ENCODE results near the gene CMTM6.

DNA sequence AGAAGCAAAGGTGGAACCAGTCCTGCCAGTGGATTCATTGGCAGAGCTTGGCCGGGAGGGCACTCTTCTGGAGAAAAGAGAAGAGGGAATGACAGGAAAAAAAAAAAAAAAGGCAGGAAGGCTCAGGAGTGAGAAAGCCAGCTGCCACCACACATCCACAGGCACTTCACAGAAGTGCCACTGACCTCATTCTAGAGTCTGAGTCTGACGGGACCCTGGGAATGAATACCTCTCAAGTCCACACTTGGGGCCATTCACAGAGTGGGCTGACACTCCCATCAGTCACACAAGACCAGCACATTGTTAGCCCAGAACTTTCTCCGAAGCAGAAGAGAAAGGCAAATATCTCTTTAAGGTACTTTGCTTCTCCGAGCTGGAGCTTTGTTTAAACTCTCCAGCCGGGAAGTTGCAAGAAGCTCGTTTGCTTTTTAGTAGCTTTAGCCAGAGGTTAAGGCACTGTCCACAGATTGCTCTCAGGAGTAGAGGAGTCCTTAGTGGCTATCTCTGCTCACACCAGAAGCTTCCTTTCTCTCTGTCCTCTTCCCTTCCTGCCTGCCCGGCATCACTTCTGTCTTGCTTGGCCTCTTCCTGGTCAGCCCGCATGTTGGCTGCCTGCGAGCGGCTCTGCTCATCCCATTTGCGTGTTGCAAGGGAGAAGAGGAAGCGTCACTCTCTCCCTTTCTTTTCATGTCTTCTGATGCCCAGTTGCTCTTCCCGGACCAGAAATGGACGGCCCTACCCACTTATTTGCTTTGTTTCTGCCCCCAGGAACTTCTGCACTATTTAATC is 53.8 kb downstream of the CMTM6 start:
- no peak for TF ChIP-seq POLR2AphosphoS5 (IDR thresholded peaks at IDR 0.05)
- no peak for TF ChIP-seq CTCF (IDR thresholded peaks at IDR 0.05)
- TF ChIP-seq POLR2A (IDR thresholded peaks at IDR 0.05; ENCODE audit: low read depth) = no peak

Measured in esophagus muscularis mucosa (tissue), 3 donors.